ENCODE data around the gene GNAO1.

Gene GNAO1

GRCh38 chr16:56198006-56198754 lies 6.9 kb downstream of the GNAO1 start:
- TF ChIP-seq ESRRG (CRISPR knock-in tag; IDR thresholded peaks at IDR 0.05) (no peak), POU6F1 (CRISPR knock-in tag; IDR thresholded peaks at IDR 0.05; ENCODE audit: borderline replicate concordance, low read depth) (no peak), SNAI2 (CRISPR knock-in tag; IDR thresholded peaks at IDR 0.05) (no peak), OSR1 (CRISPR knock-in tag; IDR thresholded peaks at IDR 0.05) (no peak), ZNF565 (CRISPR knock-in tag; conservative IDR thresholded peaks at IDR 0.05; ENCODE audit: low read depth) (no peak), CSRNP3 (CRISPR knock-in tag; IDR thresholded peaks at IDR 0.05) (no peak), ZNF70 (CRISPR knock-in tag; IDR thresholded peaks at IDR 0.05) (no peak), ZFP30 (CRISPR knock-in tag; IDR thresholded peaks at IDR 0.05) (no peak), TSHZ2 (CRISPR knock-in tag; IDR thresholded peaks at IDR 0.05) (no peak), ZFP3 (CRISPR knock-in tag; IDR thresholded peaks at IDR 0.05) (no peak), ZNF8 (CRISPR knock-in tag; IDR thresholded peaks at IDR 0.05) (no peak), ISL1 (CRISPR knock-in tag; IDR thresholded peaks at IDR 0.05) (no peak), PATZ1 (CRISPR knock-in tag; IDR thresholded peaks at IDR 0.05; ENCODE audit: borderline replicate concordance) (no peak)
- ATAC-seq: no peak

- ATAC-seq: no peak
- TF ChIP-seq CSRNP3 (CRISPR knock-in tag; IDR thresholded peaks at IDR 0.05) (no peak), ARNTL (CRISPR knock-in tag; IDR thresholded peaks at IDR 0.05; ENCODE audit: borderline replicate concordance, low read depth) (no peak), CREB5 (CRISPR knock-in tag; IDR thresholded peaks at IDR 0.05; ENCODE audit: low read depth) (no peak), TCF4 (CRISPR knock-in tag; IDR thresholded peaks at IDR 0.05; ENCODE audit: borderline replicate concordance) (no peak), TOX (CRISPR knock-in tag; IDR thresholded peaks at IDR 0.05; ENCODE audit: borderline replicate concordance) (no peak), TSHZ2 (CRISPR knock-in tag; IDR thresholded peaks at IDR 0.05) (no peak), ZNF70 (CRISPR knock-in tag; IDR thresholded peaks at IDR 0.05) (no peak), ZC3H10 (CRISPR knock-in tag; IDR thresholded peaks at IDR 0.05) (no peak), ZFP3 (CRISPR knock-in tag; IDR thresholded peaks at IDR 0.05) (no peak), ZNF8 (CRISPR knock-in tag; IDR thresholded peaks at IDR 0.05) (no peak), ZNF565 (CRISPR knock-in tag; conservative IDR thresholded peaks at IDR 0.05; ENCODE audit: low read depth) (no peak)
Observed at GRCh38 chr16:56198755-56199114, 7.4 kb downstream of the GNAO1 start.
